GM19351 (cell line): ENCODE results near the gene CACNA1G.

Experiments
- ATAC-seq: cut with Tn5 transposase; IDR thresholded peaks from one replicate; pipeline ENCODE4 v1.9.1; 2021; ENCODE audit warnings: mild to moderate bottlenecking, moderate library complexity; ENCODE audit not compliant: unreplicated experiment

CACNA1G gene

DNA sequence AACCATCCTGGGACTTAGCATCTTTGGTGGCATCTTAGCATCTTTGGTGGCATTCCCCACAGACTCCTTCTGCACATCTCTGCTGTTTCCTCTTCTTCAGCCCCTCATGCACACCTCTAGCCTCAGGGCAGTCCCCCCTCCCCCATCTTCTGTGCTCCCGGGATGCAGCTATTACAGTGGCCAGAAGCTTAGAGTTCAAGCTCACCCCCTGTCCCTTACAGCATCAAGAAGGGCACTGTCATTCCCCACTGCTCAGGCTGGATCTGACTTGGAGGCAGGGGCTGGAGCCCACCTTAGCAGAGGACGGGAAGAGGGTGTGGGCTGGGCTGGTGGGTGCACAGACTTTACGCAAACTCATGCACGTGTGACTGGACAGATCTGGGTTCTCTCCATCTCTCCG lies 27.3 kb upstream of the CACNA1G start:
- ATAC-seq: no peak

DNA sequence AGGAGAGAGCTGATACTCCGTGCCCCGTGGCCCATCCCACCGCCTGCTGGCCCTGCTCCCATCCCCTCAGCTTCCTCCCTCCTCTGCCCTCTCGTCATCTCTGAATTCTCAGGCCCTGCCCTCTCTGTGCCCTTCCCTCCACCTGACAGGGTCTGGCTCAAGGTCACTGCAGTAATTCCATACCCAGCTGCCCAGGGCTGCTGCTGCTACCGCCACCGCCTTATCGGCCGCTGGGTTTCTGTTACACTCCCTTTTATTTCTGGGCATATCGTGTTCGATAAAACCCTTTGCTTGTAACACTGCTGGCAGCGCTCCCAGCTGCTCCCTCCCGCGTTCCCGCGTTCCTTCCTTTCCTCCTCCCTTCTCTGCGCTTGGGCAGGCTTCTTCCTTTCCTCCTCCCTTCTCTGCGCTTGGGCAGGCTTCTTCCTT lies 26.8 kb upstream of the CACNA1G start:
- ATAC-seq: no peak

DNA sequence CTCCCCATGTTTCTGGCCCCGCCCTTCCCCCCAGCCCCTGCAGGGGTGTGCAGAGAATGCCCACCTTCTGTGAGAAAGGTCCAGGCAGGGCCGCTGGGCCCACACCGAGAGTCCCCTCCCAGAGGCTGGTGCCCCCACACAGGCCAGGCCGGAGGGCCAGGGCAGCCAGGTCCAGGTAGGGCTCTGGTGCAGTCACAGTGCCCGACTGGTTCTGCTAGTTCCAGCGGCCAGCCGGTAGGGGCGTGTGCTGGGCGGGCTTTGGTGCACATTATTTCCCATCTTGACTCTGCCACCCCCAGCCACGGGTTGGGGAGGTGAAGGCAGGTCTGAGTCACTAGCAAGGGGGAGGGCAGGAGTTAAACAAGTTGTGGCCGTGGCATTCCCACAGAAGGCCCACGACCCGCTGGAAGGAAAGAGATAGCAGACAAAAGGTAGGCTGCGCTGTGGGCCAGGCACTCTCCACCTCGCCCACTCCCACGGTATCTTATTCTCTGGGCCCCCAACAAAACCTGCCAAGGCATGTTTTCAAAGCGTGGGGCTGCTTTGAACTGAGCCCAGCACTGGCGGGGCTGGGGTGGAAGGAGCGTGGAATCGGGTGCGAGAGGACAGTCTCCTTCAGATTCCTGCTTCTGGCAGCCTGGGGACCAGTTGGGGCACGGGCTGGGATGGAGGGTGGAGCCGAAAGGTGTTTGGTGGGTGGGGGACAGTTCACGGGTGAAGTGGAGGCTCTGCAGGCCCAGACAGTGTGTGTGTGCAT lies 26.1 kb upstream of the CACNA1G start:
- ATAC-seq: no peak

DNA sequence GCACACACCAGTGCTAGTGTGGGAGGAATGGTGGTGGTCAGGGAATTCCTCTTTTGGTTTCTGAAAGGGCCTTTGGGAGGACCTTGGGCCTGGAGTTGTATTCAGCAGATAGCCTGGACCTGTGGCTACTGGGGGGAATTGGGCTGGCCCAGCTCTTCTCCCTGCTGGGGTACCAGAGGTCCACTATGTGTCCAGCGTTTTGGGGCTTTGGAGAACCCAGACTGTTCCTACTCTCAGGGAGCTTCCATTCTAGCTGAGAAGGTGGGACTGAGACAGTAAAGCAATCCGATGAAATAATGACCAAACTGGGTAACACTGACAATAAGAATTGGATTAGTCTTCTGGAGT lies 25.6 kb upstream of the CACNA1G start:
- no peak for ATAC-seq

DNA sequence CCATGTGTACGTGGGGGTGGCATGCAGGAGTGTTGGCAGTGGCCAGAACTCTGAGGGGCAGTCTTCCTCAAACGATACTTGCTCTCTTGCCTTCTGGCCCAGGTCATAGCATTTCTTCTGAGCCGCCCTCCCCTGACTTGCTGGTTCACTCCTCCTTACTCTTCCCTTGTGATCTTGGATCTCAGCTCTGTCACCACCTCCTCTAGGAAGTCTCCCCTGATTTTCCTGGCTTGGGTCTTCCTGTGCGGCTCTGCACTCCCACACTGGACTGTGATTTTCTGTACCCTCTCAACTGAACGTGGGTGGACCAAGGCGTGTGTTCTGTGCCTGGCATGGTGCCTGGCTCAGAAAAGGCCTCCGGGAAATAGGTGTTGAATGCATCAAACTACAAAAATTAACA lies 25.1 kb upstream of the CACNA1G start:
- ATAC-seq: no peak

DNA sequence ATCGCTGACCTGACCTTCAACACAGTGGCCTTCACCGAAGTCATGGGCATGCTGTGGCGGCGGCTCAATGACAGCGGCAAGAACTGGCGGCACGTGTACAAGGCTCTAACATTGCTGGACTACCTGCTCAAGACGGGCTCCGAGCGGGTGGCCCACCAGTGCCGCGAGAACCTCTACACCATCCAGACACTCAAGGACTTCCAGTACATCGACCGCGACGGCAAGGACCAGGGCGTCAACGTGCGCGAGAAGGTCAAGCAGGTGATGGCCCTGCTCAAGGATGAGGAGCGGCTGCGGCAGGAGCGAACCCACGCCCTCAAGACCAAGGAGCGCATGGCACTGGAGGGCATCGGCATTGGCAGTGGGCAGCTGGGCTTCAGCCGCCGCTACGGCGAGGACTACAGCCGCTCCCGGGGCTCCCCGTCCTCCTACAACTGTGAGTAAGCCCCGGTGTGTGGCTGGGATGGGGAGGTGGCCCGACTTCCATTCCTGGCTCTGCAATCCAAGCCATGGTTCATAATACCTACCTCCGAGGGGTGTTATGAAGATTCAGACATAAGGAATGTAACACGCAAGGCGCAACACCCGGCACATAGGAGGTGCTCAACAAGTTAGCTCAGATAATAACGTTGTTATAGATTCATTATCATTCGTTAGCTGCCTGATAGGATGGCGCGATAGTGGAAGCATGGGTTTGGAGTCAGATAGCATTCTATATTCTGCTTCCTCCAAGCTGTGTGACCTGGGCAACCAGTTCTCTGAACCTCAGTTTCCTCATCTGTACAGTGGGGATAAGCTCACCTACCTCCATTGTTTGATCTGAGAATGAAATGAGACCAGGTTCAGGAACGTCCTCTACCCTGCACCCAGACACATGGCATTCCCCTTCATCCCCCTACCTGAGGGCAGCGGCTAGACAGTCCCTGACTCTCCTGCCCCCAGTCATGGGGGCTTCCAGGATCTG lies 23.6 kb upstream of the CACNA1G start:
- ATAC-seq: no peak

DNA sequence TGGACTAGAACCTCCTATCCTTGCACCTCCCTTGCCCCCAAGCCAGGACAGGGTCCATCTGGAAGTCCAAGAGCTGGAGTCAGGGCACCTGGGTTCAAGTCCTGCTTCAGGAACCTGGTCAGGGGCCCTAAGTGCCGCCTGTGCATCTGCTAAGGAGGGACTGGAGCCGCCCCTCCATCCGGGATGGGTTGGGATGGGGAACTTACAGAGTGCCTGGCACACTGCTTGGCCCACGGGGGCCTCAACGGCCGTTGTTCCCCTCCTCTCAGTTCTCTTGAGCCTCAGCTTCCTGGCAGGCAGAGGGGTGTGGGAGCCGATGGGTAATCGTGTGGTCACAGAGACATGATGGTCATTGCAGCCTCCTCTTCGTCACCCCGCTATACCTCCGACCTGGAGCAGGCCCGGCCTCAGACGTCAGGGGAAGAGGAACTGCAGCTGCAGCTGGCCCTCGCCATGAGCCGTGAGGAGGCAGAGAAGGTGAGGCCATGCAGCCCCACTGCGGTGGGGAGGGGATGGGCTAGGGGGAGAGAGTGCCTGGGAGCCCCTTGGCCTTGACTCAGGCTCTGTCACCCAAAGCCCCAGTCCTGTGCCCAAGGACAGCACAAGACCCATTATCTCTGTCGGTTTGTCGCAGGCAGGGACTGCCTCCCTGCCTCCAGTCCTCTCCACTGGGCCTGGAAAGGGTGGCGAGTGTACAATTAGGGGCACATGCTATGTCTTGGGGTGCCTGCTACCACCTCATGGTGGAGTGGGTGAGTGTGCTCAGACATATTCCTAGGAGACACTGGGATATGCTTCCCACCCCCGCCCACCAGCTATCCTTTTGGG lies 22.6 kb upstream of the CACNA1G start:
- ATAC-seq: no peak

DNA sequence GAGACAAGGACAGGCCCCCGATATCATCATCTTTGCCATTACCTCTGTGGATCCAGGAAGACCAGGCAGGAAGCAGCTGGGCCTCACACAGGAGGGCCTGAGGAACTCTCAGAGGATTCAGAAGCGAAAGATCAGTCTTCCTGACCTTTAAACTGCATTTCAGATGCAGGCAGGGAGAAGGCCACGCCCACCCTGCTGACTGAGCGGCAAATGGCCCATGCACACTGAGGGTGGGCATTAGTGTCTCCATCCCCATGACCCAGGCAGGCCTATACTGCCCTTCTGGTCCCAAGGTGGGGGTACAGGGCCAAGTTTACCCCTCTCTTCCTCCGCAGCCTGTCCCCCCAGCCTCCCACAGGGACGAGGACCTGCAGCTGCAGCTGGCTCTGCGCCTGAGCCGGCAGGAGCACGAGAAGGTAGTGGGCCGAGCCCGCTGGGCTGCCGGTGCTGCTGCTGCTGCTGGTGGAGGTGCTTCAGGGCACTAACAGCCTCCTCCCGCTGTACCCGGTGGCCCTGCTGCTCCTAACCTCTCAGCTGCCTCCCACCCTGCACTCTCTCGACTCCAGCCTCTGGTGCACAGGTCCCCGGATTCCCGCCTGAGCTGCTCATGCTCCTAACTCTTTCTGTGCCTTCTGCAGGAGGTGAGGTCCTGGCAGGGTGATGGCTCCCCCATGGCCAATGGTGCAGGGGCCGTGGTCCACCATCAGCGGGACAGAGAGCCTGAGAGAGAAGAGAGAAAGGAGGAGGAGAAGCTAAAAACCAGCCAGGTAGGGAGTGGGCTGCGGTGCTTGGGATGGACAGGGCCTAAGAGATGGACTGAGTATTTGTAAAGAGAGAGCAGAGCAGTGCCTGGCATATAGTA lies 21.7 kb upstream of the CACNA1G start:
- no peak for ATAC-seq

DNA sequence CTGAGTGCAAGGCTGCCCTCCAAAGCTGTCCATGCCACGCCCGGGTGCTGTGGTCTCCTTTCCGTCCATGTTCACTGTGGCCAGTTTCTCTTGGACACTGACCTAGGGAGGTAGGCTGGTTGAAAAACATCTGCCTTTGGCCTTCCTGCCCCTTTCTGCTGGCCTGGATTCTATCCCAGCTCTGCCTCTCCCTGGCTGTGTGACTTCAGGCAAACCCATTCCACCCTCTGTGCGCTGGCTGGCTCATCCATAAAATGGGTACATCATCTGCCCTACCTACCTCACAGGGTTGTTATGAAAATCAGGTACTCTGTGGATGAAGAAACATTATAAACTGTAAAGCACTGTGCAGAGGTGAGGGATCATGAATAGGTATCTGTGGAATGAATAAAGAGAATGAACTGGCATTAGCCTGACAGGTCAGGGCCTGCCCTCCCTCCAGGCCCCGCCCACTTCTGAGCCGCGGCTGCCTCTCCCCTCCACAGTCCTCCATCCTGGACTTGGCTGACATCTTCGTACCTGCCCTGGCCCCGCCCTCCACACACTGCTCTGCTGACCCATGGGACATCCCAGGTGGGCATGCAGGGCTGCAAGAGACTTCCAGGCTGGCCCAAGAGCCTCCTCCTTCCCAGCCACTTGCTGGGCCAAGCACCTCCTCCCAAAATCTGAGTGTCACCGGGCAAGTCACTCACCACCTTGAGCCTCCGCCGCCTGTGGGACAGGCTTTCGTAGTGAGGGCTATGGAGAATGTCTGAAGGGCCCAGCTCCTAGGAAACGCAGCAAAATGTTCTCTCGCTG lies 20.6 kb upstream of the CACNA1G start:
- ATAC-seq: no peak

DNA sequence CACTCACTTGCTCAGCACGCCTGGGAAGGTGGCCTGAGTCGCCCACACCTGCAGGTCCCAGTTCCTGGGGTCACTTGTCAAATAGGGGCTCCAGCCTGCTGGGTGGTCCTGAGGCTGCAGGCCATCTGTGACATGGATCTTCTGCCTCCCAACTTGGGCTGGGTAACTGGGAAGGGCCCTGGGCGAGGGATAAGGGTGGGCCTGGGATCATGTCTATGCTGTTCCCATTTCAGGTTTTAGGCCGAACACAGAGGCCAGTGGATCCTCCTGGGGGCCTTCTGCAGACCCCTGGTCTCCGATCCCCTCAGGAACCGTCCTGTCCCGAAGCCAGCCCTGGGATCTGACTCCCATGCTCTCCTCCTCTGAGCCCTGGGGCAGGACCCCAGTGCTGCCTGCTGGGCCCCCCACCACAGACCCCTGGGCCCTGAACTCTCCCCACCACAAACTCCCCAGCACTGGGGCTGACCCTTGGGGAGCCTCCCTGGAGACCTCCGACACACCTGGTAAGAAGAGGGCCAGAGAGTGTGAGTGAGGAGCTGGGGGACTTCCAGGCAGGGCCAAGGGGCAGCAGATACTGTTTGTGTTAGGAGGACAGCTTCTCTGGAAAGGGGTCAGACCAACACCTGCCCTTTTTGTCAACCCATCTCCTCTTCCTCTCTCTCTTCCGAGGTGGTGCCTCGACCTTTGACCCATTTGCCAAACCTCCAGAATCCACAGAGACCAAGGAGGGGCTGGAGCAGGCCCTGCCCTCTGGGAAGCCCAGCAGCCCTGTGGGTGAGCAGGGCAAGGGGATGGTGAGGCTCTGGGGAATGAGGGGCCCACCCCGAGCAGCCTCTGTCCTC lies 19.7 kb upstream of the CACNA1G start:
- no peak for ATAC-seq

DNA sequence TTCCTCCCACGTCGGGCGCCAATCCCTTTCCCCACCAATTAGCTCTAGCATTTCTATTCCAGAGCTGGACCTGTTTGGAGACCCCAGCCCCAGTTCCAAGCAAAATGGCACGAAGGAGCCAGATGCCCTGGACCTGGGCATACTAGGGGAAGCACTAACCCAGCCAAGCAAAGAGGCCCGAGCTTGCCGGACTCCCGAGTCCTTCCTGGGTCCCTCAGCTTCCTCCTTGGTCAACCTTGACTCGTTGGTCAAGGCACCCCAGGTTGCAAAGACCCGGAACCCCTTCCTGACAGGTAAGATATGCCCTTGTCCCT lies 19.2 kb upstream of the CACNA1G start:
- no peak for ATAC-seq

DNA sequence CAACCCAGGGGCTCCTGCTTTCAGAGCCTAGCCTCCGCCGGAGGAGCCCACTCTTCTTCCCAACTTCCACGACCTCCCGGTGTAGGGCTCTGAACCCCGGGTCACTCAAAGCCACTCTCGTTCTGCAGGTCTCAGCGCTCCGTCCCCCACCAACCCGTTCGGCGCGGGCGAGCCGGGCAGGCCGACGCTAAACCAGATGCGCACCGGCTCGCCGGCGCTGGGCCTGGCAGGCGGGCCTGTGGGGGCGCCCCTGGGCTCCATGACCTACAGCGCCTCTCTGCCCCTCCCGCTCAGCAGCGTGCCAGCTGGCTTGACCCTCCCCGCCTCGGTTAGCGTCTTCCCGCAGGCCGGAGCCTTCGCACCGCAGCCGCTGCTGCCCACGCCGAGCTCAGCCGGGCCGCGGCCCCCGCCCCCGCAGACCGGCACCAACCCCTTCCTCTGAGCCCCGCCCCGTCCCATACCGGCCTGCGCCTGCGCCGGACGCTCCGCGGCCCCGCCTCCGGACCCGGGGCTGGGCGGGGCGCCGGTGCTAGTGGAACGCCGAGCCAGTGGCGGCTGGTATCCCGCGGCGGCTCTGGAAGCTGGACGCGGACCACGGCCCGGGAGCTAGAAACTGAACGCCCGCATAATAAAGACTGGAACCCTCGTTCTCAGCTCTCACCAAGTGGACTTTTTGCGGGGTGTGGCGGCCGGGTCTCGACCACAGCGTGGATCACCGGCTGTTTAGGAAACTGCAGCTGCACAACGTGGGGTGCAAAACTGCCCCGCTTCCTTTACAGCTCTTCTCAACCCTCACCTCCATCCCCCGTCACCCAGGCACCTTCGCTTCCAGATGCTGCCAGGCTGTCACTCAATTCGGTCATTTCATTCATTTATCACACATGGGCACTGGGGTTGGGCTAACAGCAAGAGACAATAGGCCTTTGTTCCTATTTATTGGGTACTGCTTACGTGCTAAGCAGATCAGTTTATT lies 18.5 kb upstream of the CACNA1G start:
- ATAC-seq: peak; percentile 77

DNA sequence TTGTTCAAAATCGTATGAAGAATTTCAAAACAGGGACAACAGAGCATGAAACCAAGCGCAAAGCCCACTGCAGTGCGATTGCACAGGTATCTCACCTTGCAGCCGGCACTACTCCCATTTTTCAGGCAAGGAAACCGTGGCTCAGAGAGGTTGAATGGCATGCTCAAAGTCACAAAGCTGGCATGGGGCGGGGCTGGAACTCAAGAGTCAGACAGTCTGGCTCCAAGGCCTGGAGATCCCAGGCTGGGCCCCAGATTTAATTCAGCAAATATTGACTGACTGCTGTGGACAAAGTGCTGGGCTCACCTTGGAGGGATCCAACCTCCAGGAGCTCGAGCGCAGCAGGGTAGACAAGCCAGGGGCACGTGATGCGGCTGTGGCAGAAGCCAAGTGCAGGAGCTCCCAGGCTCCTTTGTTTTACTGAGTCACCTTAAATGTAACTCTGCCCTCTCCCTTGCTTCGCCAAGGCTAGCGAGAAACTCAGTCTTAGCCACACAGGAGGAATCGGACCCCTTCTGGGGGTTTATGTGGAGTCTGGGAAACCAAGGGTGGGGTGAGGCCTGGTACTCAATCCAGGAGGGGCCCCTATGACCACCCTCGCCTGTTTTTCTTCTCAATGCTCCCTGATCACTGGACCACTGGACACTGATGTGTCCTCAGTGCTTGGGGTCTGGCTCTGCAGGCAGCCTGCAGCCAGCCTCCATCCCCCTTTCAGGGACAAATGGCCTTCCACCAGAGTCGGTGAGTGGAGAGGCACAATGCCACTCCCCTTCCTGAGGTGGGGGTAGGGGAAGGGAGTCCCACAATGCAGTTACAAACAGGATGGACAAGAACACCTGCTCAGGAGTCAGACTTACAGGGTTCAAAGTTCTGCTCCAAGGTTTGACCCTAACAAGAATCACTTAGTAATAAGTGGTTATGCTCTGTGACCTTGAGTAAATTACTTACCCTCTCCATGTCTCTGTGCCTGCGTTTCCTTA lies 17.4 kb upstream of the CACNA1G start:
- ATAC-seq: no peak

DNA sequence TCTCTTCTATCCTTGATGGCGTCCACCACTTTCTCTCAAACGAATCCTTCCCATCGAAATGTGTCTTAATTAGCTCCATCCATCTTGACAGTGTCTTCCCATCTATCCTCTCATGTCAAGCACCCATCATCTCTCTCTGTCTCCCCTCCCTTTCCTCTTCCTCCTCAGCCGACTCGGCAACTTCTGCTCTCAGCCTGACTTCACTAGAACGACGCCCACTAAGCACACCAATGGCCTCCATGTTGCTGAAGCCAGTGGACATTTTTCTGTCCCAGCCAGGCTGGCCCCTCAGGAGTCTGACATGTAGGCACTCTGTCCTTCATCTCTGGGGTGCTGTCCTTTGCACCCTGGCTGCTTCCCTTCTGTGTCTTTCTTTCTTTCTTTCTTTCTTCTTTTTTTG lies 16.0 kb upstream of the CACNA1G start:
- no peak for ATAC-seq

DNA sequence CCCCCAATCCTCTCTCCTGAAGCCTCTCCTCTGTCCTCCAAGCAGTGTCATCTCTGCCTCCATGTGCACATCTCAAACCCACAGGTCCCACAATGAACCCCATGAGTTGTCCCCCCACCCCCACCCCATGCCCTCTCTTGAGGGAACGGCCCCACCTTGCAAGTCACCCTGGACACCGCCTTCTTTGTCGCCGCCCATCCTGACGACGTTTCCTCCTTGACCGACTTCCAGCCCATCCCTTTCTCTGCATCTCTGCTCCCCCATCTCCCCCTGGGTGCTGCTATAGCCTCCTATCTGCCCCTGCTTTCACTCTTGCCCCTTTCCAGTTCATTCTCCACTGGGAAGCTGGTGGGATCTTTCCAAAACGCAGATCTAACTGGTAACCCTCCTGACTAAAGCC lies 15.2 kb upstream of the CACNA1G start:
- no peak for ATAC-seq

DNA sequence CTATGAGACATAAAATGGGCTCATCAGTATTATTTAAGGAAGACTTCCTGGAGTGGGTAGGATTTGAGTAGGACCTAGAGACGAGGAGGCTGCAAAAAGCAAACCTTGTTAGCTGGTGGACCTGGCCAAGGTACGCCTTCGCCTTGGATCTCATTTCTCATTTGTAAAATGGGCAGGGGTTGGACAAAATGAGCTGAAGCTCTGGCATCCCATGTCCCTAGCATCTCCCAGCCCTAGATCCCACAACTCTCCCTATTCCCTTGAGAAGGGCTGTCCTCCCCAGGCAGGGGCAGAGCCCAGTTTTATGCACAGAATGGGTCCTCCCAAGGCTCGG lies 13.8 kb upstream of the CACNA1G start:
- ATAC-seq: no peak
